ENCODE results near the gene PLK1. TPM values are rescaled to one million over a fixed set of nuclear protein-coding genes. Genes with fewer than 3 reads are reported as not detected.

PLK1 gene
- total and polyA plus RNA-seq, 2 of the 4 experiments (the other 2 are of a cell fraction), result 19.4 to 59.0 TPM

- H3K79me1 ChIP-seq (ENCODE audit: low read depth in 1 of 2, low read length in 2 of 2), result no peaks in the 10 kb centered on the region
- H3K14ac ChIP-seq (replicated peaks; ENCODE audit: low read depth, low read length), result no peak overlapping the region
- no TSS peak for BruUV-seq (replicated peaks)
- ChIA-PET POLR2A (ENCODE audit: unreplicated experiment) (no interaction called here), CTCF (no interaction called here)
- no peak overlapping the region for H3K4ac ChIP-seq (ENCODE audit: low read depth, low read length)
- H2BK20ac ChIP-seq (ENCODE audit: low read depth, low read length), result no peak overlapping the region
- H2BK5ac ChIP-seq (ENCODE audit: low read depth, low read length, poor library complexity, severe bottlenecking), result no peak overlapping the region
- H3K27ac ChIP-seq (ENCODE audit: insufficient read depth, low read length), result no peak overlapping the region
- H4K91ac ChIP-seq (ENCODE audit: insufficient read depth, low read depth, low read length), result no peak overlapping the region
- H2AFZ ChIP-seq (replicated peaks; ENCODE audit: low read length, poor library complexity), result no peak overlapping the region
- no peak overlapping the region for H3K23ac ChIP-seq (ENCODE audit: low read depth, low read length)
- H3K27me3 ChIP-seq (ENCODE audit: control insufficient read depth, insufficient read depth, low read length), result no peaks in the 10 kb centered on the region
- no peaks in the 10 kb centered on the region for H3K9me1 ChIP-seq (ENCODE audit: insufficient read depth, low read length)
- H2BK15ac ChIP-seq (ENCODE audit: low read depth, low read length), result no peak overlapping the region
- DNase-seq, result no peak
- H4K5ac ChIP-seq (ENCODE audit: low read depth, low read length), result no peak overlapping the region
- intact Hi-C loops (cut with micrococcal nuclease), result no loop called here
- H4K8ac ChIP-seq (ENCODE audit: low read depth in 2 of 2, low read length in 2 of 2), result no peak overlapping the region
- H3K36me3 ChIP-seq (ENCODE audit: control insufficient read depth, insufficient read depth, low read length), result no peaks in the 10 kb centered on the region
- no peaks in the 10 kb centered on the region for H3K9me3 ChIP-seq (ENCODE audit: control insufficient read depth, insufficient read depth, low read length)
- H3K9ac ChIP-seq (ENCODE audit: low read depth, low read length), result no peak overlapping the region
- H3K4me1 ChIP-seq (ENCODE audit: control insufficient read depth, insufficient read depth, low read length), result no peaks in the 10 kb centered on the region
- H3K4me2 ChIP-seq (ENCODE audit: low read depth, low read length), result no peak overlapping the region
- H2BK120ac ChIP-seq (ENCODE audit: low read depth, low read length), result no peak overlapping the region
- H3K4me3 ChIP-seq (ENCODE audit: insufficient read depth, low read depth, low read length), result no peak overlapping the region
- in situ Hi-C loops (cut with MboI; ENCODE audit: low sequenced_read_pairs), result no loop called here
- WGBS, 2 experiments (ENCODE audit: extremely low coverage in 2 of 2, insufficient read length in 1 of 2), result no CpG with 5 or more reads among the region's 3 CpGs
- H2AK5ac ChIP-seq (ENCODE audit: low read depth, low read length), result no peak overlapping the region
- no peak overlapping the region for H3K18ac ChIP-seq (ENCODE audit: low read depth, low read length)
- H4K20me1 ChIP-seq (ENCODE audit: insufficient read depth, low read length), result no peaks in the 10 kb centered on the region
- H2AK9ac ChIP-seq (replicated peaks; ENCODE audit: low read depth, low read length, poor library complexity), result no peak overlapping the region
- dilution Hi-C loops (cut with HindIII; ENCODE audit: low sequenced_read_pairs, unreplicated experiment), result no loop called here
- H3K56ac ChIP-seq (ENCODE audit: extremely low read depth, insufficient read depth, low read length), result no peak overlapping the region
- ATAC-seq (ENCODE audit: low read depth), result no peak
- no peak for TF ChIP-seq ELK1 (IDR thresholded peaks at IDR 0.05; ENCODE audit: borderline replicate concordance, low read depth, low read length)
- no peak for TF ChIP-seq CHD1 (IDR thresholded peaks at IDR 0.05; ENCODE audit: low read depth, low read length)
- no peak for TF ChIP-seq MAZ (IDR thresholded peaks at IDR 0.05; ENCODE audit: borderline replicate concordance, low read depth, low read length)
- no peak for TF ChIP-seq NFE2L2 (IDR thresholded peaks at IDR 0.05; ENCODE audit: low read depth, low read length)
- no peak for TF ChIP-seq CTCF (conservative IDR thresholded peaks at IDR 0.05; ENCODE audit: low read depth, low read length)
- no peak for TF ChIP-seq CEBPB (IDR thresholded peaks at IDR 0.05; ENCODE audit: low read depth, low read length)
Observed at GRCh38 chr16:23724785-23725131, 46.1 kb downstream of the PLK1 start.

Measured in IMR-90 (cell line).